B cell (primary cell): Measurements from ENCODE around the gene LARGE2. TPM values are rescaled to one million over a fixed set of nuclear protein-coding genes. Genes with fewer than 3 reads are reported as not detected.

ENCODE experiments used
- ATAC-seq: fragments of 200-7000 bp; cut with Tn5 transposase; one replicate; pipeline ENCODE4 v1.10.0; 2021; ENCODE audit warnings: low read depth, mild to moderate bottlenecking, moderate number of reproducible peaks, moderate library complexity
- CTCF ChIA-PET: fragments of 350-600 bp; sonication (Branson Sonifier 250); formaldehyde crosslinking; loops from one replicate; lab custom pipeline; 2021; ENCODE audit warnings: antibody characterized with exemption, inconsistent platforms; lab: Charles Lee
- POLR2A ChIA-PET: fragments of 350-600 bp; sonication (Branson Sonifier 250); formaldehyde crosslinking; loops from one replicate; lab custom pipeline; 2021; ENCODE audit warnings: antibody characterized with exemption; lab: Charles Lee
- DNase-seq: peaks from one replicate; pipeline ENCODE4 v3.0.0; 2013
- H2AFZ ChIP-seq: 2 replicates; pipeline ENCODE4 v1.6.1; 2012; ENCODE audit warnings: mild to moderate bottlenecking, low read depth, low read length; ENCODE audit not compliant: insufficient read depth, poor library complexity, severe bottlenecking
- H3K27ac ChIP-seq, 2 donors: 1 replicate in 1 of 2; 2 replicates in 1 of 2; pipeline ENCODE4 v1.5.1; 2012 to 2013; ENCODE audit warnings: low read length in 2 of 2, mild to moderate bottlenecking in 2 of 2, moderate library complexity in 1 of 2
- H3K27me3 ChIP-seq, 4 experiments: fragments of 200-600 bp in 1 of 4; sonication (generic) in 1 of 4; replicated peaks in 1 of 4; 1 replicate in 2 of 4; 2 replicates in 2 of 4; pipeline versions ENCODE4 v1.6.1 to v1.7.0; 2013 to 2016; ENCODE audit warnings: low read length in 3 of 4, mild to moderate bottlenecking in 2 of 4, mixed read lengths in 1 of 4, moderate library complexity in 1 of 4; ENCODE audit not compliant: insufficient read depth in 4 of 4, control insufficient read depth in 3 of 4; ENCODE audit errors: control extremely low read depth in 1 of 4
- H3K36me3 ChIP-seq, 2 experiments: replicated peaks in 1 of 2; 1 replicate in 1 of 2; 2 replicates in 1 of 2; pipeline versions ENCODE4 v1.6.1 to v1.7.1; 2013; ENCODE audit warnings: low read length in 1 of 2; ENCODE audit not compliant: insufficient read depth in 2 of 2, control insufficient read depth in 1 of 2; ENCODE audit errors: control extremely low read depth in 1 of 2, extremely low read depth in 1 of 2
- H3K4me1 ChIP-seq, 2 donors: fragments of 200-600 bp in 1 of 2; sonication (generic) in 1 of 2; 1 replicate in 1 of 2; 2 replicates in 1 of 2; pipeline versions ENCODE4 v1.5.1 to v1.6.1; 2013 to 2017; ENCODE audit warnings: low read length in 2 of 2; ENCODE audit not compliant: control insufficient read depth in 2 of 2, insufficient read depth in 2 of 2
- H3K4me2 ChIP-seq: replicated peaks from 2 replicates; pipeline ENCODE3; 2012; ENCODE audit warnings: mild to moderate bottlenecking, low read depth, low read length; ENCODE audit not compliant: poor library complexity, severe bottlenecking
- H3K4me3 ChIP-seq, 5 experiments: fragments of 200-600 bp in 1 of 5; sonication (generic) in 1 of 5; 1 replicate in 3 of 5; 2 replicates in 2 of 5; pipeline versions ENCODE4 v1.5.1 to v1.7.0; 2011 to 2016; ENCODE audit warnings: low read length in 4 of 5, mild to moderate bottlenecking in 4 of 5, low read depth in 2 of 5, control low read depth in 1 of 5, moderate library complexity in 1 of 5; ENCODE audit not compliant: insufficient read depth in 1 of 5; ENCODE audit errors: control extremely low read depth in 1 of 5, extremely low read depth in 1 of 5
- H3K79me2 ChIP-seq: fragments of 200-600 bp; sonication (generic); one replicate; pipeline ENCODE4 v1.6.0; 2016; ENCODE audit warnings: low read length; ENCODE audit not compliant: control insufficient read depth, insufficient read depth
- H3K9ac ChIP-seq: fragments of 200-600 bp; sonication (generic); 2 replicates; pipeline ENCODE4 v1.6.1; 2017; ENCODE audit warnings: mild to moderate bottlenecking, low read length, moderate library complexity
- H3K9me3 ChIP-seq, 3 donors: one replicate each; pipeline versions ENCODE4 v1.6.1 to v1.7.1; 2013; ENCODE audit warnings: low read length in 2 of 3; ENCODE audit not compliant: control insufficient read depth in 2 of 3, insufficient read depth in 1 of 3; ENCODE audit errors: control extremely low read depth in 1 of 3
- H4K20me1 ChIP-seq: 2 replicates; pipeline ENCODE4 v1.6.0; 2012; ENCODE audit warnings: mild to moderate bottlenecking, low read length; ENCODE audit not compliant: insufficient read depth, control insufficient read depth, poor library complexity, severe bottlenecking
- H3K27ac Mint-ChIP-seq: one replicate; pipeline ENCODE4 v1.8.0; 2021; ENCODE audit warnings: mixed read lengths
- H3K27me3 Mint-ChIP-seq: one replicate; pipeline ENCODE4 v1.8.0; 2021; ENCODE audit warnings: mixed read lengths
- H3K4me1 Mint-ChIP-seq: one replicate; pipeline ENCODE4 v1.8.0; 2021; ENCODE audit warnings: mixed read lengths
- H3K4me3 Mint-ChIP-seq: one replicate; pipeline ENCODE4 v1.8.0; 2021; ENCODE audit warnings: mixed read lengths
- H3K9me3 Mint-ChIP-seq: one replicate; pipeline ENCODE4 v1.8.0; 2022; ENCODE audit warnings: mixed read lengths; ENCODE audit not compliant: insufficient read depth
- CTCF ChIP-seq: fragments of 200-600 bp; IDR thresholded peaks from one replicate; pipeline ENCODE4 v1.8.0; 2022; ENCODE audit warnings: antibody characterized with exemption, mild to moderate bottlenecking
- EZH2 ChIP-seq: IDR thresholded peaks from 2 replicates; pipeline ENCODE4 v1.6.1; 2012; ENCODE audit warnings: borderline replicate concordance, low read depth, mild to moderate bottlenecking, moderate library complexity, low read length; ENCODE audit not compliant: insufficient read depth, poor library complexity, severe bottlenecking
- WGBS: methylation state at CpG from one replicate; pipeline ENCODE4 v1.1.5; 2013; ENCODE audit warnings: missing lambda C conversion rate; ENCODE audit not compliant: insufficient coverage; 5-methylcytosine and 5-hydroxymethylcytosine counted together
- intact Hi-C: fragments of 100-400 bp; cut with micrococcal nuclease; formaldehyde crosslinking; loops from one replicate; pipeline ENCODE4 v1.10.0; 2022
- polyA plus RNA-seq: library from polyadenylated mRNA; depleted of rRNA; stranded (reverse); fragments of >200 nt; gene quantifications from 2 replicates; pipeline ENCODE4 v1.2.3, GENCODE V29; 2012
- total RNA-seq, 2 donors: library from RNA; stranded (reverse); fragments of 120-200 nt in 1 of 2; gene quantifications; 1 replicate in 1 of 2; 2 replicates in 1 of 2; pipeline versions ENCODE4 v1.2.3 to v1.2.4, GENCODE V29; 2013 to 2022

LARGE2 gene
- total and polyA plus RNA-seq, 2 donors (not counting 1 experiment from before 2014, with no cell fraction given) = 109 to 264 TPM

GRCh38 chr11:45918962-45919675 lies 3.3 kb upstream of the LARGE2 start:
- Histone ChIP-seq H2AFZ (peak overlapping the region; percentile 80), H4K20me1 (peaks cover 40% of the 10 kb centered on the region), H3K27ac (peak overlapping the region; percentile 88 to 95), H3K9ac (peak overlapping the region; percentile 97), H3K4me2 (peak overlapping the region; percentile 98), H3K27me3 (no peaks in the 10 kb centered on the region), H3K4me1 (peaks cover 45 to 67% of the 10 kb centered on the region in 2 donors), H3K9me3 (no peaks in the 10 kb centered on the region), H3K4me3 (peak overlapping the region; percentile 86 to 99 (median 90)), H3K79me2 (peaks cover 60% of the 10 kb centered on the region), H3K36me3 (peaks cover 2 to 17% of the 10 kb centered on the region in 2 experiments)
- peaks cover 72% of the 10 kb centered on the region for H3K4me1 Mint-ChIP-seq
- intact Hi-C loops = loop anchor here (1.0 to 10.0 kb wide), 10 partner anchors 11 to 1354 kb away; partner anchors contain the start of genes ATG13, CD82, CRY2 and DGKZ
- ATAC-seq (no peak), DNase-seq (no peak)
- peak overlapping the region; percentile 94 for H3K27ac Mint-ChIP-seq
- no peaks in the 10 kb centered on the region for H3K9me3 Mint-ChIP-seq
- H3K27me3 Mint-ChIP-seq = no peaks in the 10 kb centered on the region
- 62% methylated on average over 4 of the region's 7 CpGs for WGBS
- CTCF ChIA-PET = interaction anchor here (0.9 to 9.6 kb wide), 6 partner anchors 8 to 147 kb away, joined by 3 to 98 read pairs (median 5); partner anchors contain the start of gene CRY2
- TF ChIP-seq EZH2 (no peak), CTCF (no peak)
- H3K4me3 Mint-ChIP-seq = peak overlapping the region; percentile 92
- POLR2A ChIA-PET = interaction anchor here (9.1 kb wide), 1 partner anchor 15 kb away, joined by 162 read pairs; no protein-coding TSS in a partner anchor
